ENCODE results near the gene CCDC146.
"Not testable (repeated sequence)": the region's sequence is repeated elsewhere in the genome, so short reads cannot be mapped to it uniquely, and the experiment has no call there.

CCDC146 gene

DNA sequence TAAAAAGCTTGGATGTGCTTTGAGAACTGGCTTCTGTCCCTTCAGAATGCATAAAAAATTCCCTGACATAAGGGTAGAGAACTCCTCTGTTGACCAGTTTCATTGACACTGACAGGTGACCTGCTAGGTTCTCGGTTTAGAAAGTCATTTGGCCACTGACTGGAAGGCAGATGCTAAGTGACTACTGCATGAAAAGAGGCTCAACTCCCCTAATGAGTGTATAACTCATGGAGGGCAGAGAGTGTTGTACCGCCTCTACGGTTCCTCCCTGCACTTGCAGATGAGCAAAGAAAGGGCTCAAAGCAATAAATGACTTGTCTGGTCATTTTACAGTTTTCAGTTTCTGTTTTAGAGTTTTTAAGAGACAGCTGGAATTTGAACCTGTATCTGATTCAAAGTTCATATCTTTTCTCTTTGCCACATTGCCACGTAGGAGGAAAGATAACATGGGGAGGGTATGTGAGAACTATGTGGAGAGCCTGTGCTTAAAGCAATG lies 80.1 kb downstream of the CCDC146 start:
- no peak for DNase-seq (ENCODE audit: low spot score)

DNA sequence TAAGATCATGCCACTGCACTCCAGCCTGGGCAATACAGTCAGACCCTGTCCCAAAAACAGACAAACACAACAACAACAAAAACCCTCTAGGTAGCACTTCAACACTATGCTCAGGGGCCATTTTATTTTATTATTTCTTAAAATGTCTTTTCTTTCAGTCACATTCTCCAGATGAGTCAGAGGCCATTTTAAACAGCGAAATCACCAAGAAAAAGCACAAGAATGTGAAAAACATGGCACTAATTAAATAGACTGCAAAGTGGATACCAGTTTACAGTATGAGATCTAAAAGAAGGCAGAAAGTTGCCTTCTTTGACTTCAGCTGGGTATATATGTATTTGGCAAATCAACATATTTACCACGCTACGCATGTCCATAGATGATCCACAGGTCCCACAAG lies 83.3 kb downstream of the CCDC146 start:
- no peak for DNase-seq (ENCODE audit: low spot score)

DNA sequence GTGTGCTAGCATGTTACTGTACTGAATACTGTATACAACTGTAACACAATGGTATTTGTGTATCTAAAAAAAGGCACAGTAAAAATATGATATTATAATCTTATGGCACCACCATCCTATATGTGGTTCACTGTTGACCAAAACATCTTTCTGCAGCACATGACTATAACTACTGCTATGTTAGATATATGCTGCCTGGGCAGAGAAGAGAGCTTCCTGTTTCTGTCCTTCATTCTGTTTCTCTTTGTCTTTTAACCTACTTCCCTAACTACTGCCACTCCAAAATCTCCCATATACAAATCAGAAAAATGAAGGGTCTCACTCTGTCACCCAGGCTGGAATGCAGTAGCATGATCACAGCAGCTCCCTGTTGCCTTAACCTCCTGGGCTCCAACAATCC lies 86.0 kb downstream of the CCDC146 start:
- DNase-seq (ENCODE audit: low spot score), result no peak

DNA sequence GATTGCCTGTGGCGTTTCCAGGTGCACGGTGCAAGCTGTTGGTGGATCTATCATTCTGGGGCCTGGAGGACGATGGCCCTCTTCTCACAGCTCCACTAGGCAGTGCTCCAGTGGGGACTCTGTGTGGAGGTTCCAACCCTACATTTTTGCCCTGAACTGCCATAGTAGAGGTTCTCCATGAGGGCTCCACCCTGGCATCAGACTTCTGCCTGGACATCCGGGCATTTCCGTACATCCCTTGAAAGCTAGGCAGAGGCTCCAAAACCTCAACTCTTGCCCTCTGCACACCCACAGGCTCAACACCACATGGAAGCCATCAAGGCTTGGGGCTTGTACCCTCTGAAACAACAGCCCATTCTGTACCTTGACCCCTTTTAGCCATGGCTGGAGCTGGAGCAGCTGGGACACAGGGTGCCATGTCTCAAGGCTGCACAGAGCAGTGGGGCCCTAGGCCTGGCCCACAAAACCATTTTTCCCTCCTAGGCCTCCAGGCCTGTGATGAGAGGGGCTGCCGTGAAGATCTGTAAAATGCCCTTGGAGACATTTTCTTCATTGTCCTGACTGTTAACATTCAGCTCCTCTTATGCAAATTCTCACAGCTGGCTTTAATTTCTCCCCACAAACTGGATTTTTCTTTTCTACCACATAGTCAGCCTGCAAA lies 87.2 kb downstream of the CCDC146 start:
- no peak for DNase-seq (ENCODE audit: low spot score)

DNA sequence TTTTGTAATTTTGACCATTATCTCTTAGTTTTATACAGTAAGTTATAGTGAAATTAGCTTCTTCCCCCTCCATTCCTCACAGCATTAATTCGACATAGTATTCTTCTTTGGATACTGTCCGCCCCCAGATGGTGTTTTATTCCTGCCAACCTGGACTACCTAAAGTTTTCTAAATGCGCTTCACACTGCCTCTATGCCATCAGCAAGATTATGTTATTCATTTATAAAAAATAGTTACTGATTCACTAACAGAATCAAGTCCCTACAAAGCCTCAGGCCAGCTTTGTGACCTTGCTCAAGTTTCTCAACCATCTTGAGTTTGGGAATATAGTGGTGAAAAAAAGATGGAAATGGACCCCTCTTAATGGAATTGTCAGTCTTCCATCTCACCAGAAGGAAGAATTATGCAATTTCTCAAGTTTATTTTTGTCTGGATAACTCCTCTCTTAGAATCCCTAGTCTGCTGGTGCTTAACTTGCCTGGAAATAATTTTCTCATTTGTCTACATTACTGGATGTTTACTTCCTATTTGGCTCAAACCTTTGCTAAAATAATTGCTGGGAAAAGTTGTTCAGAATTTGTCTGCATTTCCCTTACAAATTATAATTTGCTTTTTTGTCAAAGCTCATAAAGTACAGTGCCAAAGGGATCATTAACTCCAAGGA lies 93.9 kb downstream of the CCDC146 start:
- no peak for DNase-seq (ENCODE audit: low spot score)

DNA sequence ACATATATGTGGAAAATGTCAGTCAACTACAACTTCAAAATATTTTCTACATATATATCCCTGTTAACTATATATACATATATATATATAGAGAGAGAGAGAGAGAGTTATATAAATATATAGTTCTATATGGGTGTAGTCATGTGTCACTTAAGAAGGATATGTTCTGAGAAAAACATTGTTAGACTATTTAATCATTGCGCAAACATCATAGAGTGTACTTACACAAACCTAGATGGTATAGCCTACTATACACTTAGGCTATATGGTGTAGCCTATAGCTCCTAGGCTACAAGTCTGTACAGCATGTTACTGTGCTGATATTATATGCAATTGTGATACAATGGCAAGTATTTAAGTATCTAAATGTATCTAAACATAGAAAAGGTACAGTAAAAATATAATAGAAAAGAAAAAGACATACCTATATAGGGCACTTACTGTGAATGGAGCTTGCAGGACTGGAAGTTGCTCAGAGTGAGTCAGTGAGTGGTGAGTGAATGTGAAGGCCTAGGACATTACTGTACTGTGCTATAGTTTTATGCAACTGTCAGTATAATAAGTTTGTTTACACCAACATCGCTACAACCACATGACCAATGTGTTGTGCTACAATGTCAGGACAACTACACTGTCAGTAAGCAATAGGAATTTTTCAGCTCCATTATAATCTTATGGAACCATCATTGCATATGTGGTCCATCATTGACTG lies 95.2 kb downstream of the CCDC146 start:
- DNase-seq (ENCODE audit: low spot score), result no peak

DNA sequence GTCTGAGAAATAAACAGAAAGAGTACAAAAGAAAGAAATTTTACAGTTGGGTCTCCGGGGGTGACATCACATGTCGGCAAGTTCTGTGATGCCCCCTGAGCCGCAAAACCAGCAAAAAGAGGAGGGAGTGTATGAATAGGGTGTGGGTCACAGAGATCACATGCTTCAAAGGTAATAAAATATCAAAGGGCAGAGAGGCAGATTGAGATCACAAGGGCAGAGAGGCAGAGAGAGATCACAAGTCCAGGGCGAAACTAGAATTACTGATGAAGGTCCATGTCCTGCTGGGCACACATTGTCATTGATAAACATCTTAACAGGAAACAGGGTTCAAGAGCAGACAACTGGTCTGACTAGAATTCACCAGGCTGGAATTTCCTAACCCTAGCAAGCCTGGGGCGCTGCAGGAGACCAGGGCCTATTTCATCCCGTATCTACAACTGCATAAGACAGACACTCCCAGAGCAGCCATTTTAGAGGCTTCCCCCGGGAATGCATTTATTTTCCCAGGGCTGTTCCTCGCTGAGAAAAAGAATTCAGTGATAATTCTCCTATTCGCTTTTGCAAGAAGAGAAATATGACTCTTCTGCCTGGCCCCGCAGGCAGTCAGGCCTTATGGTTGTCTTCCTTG lies 97.4 kb downstream of the CCDC146 start:
- not testable (repeated sequence) for DNase-seq (ENCODE audit: low spot score)

DNA sequence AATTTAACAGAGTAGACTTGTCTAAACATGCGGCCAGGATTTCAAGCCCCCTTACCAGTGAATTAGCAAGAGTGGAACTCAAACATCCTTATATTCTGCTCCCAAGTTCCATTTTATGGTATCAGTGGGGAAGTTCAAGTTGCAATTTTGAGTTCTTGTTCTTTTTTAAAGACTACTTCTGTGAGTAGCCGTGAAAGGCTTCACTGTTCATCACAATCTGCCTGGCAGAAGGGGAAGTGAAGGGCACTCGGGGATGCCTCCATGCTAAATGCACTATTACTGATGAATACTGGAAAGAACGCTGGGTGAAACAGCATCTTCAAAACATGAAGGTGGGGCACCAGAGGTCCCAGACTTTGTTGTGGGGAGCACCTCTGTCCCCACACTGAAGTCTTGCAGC lies 99.7 kb downstream of the CCDC146 start:
- DNase-seq (ENCODE audit: low spot score), result no peak

DNA sequence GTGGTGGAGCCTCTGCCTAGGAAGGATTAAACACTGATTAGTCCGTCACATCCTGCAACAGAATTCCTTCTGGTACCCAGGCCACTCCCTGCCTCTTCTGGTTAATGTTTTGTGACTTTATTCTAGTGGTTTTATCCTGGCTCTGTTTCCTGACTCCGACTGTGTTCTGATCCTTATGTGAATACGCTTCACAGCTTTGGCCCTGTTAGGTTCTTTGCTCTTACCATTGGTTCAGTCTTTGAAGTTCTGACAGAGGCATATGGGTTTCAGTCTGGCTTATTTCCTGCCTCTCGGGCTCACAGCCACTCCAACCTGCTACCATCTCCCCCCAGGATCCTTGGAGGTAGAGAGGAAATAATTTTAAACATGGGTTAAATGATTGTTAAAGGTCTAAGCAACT lies 100.4 kb downstream of the CCDC146 start:
- DNase-seq (ENCODE audit: low spot score), result no peak

DNA sequence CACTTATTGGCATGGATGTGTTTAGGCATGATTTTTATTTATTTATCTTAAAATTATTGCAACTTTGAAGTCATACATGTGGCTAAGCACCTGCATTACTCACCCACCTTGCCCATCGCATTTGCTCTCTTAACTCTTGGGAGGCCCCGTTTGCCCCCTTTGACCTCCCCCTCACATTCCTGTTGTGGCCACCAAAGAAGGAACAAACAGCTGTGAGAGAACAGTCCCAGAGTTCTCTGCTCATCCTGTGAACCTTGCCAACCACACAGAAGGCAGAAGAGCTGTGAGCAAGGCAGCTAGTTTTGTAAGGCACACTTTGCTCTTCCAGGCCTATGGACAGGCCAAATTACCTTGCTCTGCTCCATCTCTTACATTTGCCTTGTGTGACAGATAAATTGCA lies 100.8 kb downstream of the CCDC146 start:
- no peak for DNase-seq (ENCODE audit: low spot score)

DNA sequence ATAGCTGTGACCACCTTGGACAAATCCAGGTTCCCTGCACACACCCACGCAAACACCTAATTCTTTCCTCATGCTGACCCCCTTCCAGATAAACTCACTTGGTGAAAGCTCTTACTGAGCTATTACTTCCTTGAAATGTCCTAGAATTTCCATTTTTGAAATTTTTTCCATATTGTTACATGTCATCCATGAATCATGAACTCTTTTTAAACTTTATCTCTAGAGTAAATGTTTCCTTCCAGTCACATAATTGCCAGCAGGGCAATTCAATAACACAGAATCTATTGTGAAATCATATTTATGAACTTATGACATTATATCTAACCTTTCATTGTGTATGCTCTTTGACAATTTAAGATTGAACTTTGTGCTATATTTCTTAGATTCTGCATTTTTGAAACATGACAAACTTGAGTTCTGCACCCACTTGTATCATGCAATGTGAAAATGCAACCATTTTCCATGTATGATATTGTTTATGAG lies 104.0 kb downstream of the CCDC146 start:
- no peak for DNase-seq (ENCODE audit: low spot score)

DNA sequence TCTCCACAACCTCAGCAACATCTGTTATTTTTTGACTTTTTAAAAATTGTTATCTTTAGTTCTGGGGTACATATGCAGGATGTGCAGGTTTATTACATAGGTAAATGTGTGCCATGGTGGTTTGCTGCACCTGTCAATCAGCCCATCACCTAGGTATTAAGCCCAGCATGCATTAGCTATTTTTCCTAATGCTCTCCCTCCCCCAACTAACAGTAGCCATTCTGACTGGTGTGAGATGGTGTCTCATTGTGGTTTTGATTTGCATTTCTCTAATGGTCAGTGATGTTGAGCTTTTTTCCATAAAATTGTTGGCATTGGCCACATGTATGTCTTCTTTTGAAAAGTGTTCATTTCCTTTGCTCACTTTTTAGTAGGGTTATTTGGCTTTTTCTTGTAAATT lies 106.4 kb downstream of the CCDC146 start:
- not testable (repeated sequence) for DNase-seq (ENCODE audit: low spot score)

DNA sequence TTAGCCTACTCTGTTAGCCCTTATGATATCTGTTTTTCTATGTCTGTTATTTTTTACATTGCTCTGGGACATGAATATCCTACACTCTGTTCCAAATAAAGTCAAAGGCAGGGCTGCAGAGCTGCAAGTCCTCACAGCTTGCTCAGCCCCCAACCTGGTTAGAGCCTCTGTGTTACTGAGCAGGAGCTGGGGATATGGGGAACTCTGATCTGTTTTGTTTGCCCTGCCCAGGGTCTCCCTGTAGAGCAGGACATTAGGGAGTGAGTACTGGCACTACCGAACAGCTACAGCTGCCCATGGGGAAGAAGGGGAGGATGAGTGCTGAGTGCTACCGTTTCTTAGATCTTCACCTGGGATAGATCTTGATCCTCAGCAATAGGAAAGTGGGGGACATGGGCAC lies 110.1 kb downstream of the CCDC146 start:
- DNase-seq (ENCODE audit: low spot score), result no peak

DNA sequence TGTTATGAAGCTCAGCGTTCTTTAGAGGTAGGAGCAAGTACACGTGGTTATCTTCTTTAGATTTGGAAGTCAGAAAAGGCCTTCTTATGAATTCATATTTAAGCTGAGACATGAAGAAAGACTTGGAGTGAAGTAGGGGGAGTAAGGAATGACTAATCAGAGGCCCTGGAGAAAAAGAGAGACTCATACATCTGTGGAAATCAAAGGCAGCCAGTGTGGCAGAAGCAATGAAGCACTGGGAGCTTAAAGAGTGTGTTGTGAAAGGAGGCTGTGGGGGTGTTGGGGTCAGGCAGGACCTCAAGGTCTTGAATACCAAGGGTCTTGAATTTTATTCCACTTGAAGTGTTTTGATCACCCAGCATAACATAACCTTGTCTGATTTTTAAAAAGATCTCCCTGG lies 112.9 kb downstream of the CCDC146 start:
- DNase-seq (ENCODE audit: low spot score), result no peak

DNA sequence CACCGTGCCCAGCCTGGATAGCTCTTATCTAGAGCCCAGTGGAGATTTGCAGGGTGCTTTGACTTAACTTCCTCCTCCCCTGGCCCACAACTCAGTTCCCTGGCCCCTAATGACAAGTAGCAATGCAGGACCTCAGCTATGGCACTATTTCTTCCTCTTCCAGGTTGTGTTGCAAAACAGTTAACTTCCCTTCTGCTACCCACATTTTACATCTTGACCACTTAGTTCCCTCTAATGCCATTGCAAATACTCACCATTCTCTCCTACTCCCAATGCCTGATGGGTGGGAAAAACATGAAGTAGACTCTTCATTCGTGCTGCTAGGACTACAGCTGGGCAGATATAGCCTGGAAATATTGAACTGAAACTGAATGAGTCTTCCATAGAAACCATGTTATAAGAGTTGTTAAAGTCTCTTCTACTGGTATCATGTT lies 116.3 kb downstream of the CCDC146 start:
- DNase-seq (ENCODE audit: low spot score), result no peak

DNA sequence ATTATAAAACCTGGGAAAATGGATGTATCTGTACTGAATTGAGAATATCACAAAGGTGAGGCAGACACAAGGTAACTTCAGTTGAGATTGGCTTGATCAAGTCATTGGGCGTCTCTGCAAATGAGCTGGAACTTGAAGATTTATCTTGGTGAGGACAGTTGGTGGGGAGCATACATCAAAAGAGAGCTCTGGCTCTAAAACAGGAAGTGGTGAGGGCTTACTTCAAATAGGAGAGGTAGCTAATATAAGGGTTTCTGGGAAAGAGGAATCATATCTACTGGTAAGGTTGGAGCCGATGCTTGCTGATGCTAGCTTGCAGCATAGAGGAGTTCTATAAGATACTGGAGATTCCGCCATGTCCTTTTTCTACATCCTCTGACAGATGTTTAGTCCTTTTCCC lies 117.1 kb downstream of the CCDC146 start:
- DNase-seq (ENCODE audit: low spot score), result no peak

DNA sequence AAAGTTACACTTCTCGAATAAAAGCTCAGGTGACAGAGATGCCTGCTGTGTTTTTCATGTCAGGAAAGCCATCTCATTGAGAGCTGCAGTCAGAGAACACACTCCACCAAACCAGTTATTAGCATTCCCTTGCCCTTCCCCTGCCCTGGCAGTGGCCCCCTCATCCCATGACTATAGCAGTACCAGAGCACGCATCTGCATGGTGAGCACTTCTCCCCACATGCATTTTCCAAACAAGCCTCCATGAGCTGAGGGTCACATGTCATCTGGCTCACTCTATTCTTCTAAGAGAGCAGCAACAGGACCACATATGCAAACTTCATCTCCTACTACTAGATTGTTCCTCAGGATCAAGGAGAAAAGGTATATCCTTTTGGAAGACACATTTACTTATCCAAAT lies 119.7 kb downstream of the CCDC146 start:
- no peak for DNase-seq (ENCODE audit: low spot score)

DNA sequence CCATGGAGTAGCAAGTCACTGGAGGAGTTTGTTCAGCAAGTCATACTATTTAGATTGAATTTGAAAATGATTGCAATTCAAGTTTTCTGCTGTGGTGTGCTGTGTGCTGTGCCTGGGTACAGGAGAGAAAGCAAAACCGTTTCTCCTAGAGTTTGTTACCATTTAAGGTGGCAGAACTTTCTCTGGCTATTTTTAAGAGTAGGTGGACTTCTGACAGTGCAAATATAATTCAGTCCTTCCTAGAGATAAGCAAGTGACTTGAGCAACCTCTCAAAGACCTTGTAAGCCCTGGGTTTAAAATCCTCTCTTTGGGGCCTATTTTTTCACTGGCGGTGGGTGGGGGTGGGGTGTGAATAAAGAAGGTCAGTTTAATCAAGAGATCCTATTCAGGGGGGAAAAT lies 120.1 kb downstream of the CCDC146 start:
- DNase-seq (ENCODE audit: low spot score), result no peak

DNA sequence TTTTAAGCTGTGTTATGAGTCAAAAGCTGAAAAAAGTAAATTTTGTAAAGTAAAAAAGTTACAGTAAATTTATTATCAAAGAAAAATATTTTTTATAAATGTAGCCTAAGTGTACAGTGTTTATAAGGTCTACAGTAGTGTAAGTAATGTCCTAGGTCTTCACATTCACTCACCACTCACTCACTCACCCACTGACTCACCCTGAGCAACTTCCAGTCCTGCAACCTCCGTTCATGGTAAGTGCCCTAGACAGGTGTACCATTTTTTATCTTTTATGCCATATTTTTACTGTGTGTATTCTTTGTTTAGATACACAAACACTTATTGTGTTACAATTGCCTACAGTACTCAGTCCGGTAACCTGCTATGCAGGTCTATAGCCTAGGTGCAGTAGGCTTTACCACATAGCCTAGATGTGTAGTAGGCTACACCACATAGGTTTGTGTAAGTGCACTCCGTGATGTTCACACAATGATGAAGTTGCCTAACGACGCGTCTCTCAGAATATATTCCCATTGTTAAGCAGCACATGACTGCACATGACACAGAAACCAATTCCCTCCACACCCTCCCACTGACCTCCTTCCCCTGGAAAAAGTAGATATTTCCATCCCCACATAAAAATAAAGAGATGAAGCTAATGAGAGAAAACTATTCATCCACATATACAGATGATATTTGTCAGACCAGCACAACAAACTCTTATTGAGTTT lies 122.0 kb downstream of the CCDC146 start:
- DNase-seq (ENCODE audit: low spot score), result no peak

DNA sequence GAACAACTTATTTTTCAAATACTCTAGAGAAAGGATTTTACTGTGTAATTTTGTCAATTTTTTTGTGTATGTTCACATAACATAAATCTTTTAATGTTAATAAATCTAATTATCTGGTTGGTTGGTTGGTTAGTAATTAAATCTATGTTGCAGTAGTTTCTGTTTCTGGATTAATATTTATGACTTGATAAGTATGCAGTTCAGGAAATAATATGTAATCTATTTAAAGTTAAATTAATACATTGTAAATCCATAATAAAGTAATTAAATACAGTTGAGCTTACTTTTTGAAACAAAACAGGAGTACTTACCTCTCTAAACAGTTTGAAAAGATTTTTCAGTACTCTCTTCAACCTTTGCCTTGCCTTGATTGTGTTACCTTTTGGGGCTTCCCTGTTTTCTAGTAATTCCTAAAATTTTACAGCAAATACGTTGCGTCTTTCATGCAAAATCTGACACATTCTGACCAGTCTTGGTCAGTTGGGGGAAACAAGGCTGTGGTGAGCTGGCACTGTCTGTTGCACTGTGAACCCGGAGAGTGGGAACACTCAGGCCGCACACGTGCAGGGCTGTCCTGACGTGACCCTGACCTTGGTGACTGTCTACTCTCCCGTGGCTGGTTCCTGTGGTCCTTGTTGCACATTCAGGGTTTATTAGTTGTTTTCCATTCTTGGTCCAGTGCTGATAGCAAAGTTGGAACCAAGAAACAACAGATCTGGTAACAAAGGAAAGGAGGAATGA lies 122.8 kb downstream of the CCDC146 start:
- DNase-seq (ENCODE audit: low spot score), result no peak

DNA sequence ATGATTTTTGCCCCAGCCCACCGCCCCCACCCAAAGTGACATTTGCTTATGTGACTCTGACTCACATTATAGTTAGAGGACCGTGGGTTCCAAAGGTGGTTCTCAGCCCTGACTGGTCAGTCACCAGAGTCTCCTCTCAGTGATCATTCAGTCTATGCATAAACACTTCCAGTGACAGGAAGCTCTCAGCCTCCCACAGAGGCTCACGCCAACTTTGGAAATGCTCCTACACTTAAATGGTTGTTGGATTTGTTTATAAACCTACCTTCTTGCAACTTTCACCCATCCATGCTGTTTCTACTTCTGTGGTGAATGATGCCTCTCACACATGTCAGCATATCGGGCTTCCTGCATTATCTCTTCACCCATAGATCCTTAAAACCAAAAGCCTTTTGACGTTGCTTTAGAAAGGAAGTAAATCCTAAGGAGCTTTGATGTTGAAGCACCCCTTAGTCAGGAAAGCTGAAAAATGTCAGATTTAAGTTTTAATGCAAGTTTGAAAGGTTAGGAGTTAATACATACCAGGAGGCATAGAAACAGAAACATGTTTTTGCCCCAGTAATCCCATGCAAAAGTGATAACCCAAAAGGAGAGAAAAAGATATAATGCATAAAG lies 123.7 kb downstream of the CCDC146 start:
- DNase-seq (ENCODE audit: low spot score), result no peak
